Adrenal gland (tissue), 5 donors: ENCODE data around the gene CARD9.

Source experiments
- POLR2A ChIP-seq, 2 donors: fragments of 450-650 bp; IDR thresholded peaks; one replicate each; pipeline ENCODE4 v1.6.1; 2017; ENCODE audit warnings: antibody characterized with exemption in 2 of 2, mild to moderate bottlenecking in 2 of 2, moderate library complexity in 1 of 2
- TF ChIP-seq, protein P1 (sequence below), 6 experiments: fragments of 450-650 bp in 4 of 6; fragments of 200-600 bp in 2 of 6; sonication (generic) in 1 of 6; IDR thresholded peaks; 1 replicate in 5 of 6; 2 replicates in 1 of 6; pipeline versions ENCODE4 v1.5.1 to v1.8.0; 2016 to 2021; ENCODE audit warnings: antibody characterized with exemption in 6 of 6, mild to moderate bottlenecking in 2 of 6, moderate library complexity in 1 of 6
- donor health status: DM: no; HTN: no; CAD: no.

DNA sequence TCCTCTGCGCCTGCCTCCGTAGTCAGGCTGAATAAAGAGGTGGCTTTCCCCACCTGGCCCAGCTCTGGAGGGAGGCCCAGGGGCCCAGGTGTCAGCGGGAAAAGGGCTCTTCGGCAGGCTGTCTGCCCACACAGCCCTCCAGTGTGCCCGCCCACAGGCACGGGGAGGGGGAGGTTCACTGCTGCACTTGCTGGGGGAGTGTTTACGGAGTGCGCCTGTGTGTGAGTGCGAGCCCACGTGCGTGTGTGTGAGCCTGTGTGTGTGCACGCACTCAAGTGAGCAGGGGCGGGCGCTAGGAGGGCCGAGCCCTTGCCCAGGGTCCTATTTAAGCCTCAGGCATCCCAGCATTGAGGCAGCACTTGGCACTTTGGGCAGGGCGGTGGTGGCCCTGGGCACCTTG is 20.8 kb downstream of the CARD9 start:
- no peak for TF ChIP-seq POLR2A (IDR thresholded peaks at IDR 0.05)
- TF ChIP-seq, protein P1, sequence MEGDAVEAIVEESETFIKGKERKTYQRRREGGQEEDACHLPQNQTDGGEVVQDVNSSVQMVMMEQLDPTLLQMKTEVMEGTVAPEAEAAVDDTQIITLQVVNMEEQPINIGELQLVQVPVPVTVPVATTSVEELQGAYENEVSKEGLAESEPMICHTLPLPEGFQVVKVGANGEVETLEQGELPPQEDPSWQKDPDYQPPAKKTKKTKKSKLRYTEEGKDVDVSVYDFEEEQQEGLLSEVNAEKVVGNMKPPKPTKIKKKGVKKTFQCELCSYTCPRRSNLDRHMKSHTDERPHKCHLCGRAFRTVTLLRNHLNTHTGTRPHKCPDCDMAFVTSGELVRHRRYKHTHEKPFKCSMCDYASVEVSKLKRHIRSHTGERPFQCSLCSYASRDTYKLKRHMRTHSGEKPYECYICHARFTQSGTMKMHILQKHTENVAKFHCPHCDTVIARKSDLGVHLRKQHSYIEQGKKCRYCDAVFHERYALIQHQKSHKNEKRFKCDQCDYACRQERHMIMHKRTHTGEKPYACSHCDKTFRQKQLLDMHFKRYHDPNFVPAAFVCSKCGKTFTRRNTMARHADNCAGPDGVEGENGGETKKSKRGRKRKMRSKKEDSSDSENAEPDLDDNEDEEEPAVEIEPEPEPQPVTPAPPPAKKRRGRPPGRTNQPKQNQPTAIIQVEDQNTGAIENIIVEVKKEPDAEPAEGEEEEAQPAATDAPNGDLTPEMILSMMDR (IDR thresholded peaks at IDR 0.05), result no peak
